CD4-positive, alpha-beta T cell (primary cell): ENCODE measurements around the gene CFI. TPM values are rescaled to one million over a fixed set of nuclear protein-coding genes. Genes with fewer than 3 reads are reported as not detected.

ENCODE experiments used
- ATAC-seq: fragments of 200-7000 bp; cut with Tn5 transposase; one replicate; pipeline ENCODE4 v1.10.0; 2022; ENCODE audit warnings: mild to moderate bottlenecking; ENCODE audit not compliant: poor library complexity
- CTCF ChIA-PET: fragments of 350-600 bp; sonication (Branson Sonifier 250); formaldehyde crosslinking; loops from one replicate; lab custom pipeline; 2021; ENCODE audit warnings: antibody characterized with exemption, inconsistent platforms; lab: Charles Lee
- POLR2A ChIA-PET: fragments of 350-600 bp; sonication (Branson Sonifier 250); formaldehyde crosslinking; loops from one replicate; lab custom pipeline; 2021; ENCODE audit warnings: antibody characterized with exemption, inconsistent platforms; lab: Charles Lee
- DNase-seq, 14 experiments: peaks; one replicate each; pipeline ENCODE4 v3.0.0-alpha.2; 2013 to 2020; ENCODE audit warnings: mixed read lengths in 2 of 14
- H3K27ac ChIP-seq, 2 donors: one replicate each; pipeline versions ENCODE4 v1.5.1 to v1.7.0; 2013; ENCODE audit warnings: low read length in 2 of 2, low read depth in 1 of 2, mild to moderate bottlenecking in 1 of 2
- H3K27me3 ChIP-seq, 2 experiments: 1 replicate in 1 of 2; 2 replicates in 1 of 2; pipeline versions ENCODE4 v1.6.1 to v1.7.0; 2013; ENCODE audit warnings: low read length in 2 of 2, control low read depth in 1 of 2, mild to moderate bottlenecking in 1 of 2, moderate library complexity in 1 of 2; ENCODE audit not compliant: insufficient read depth in 2 of 2, control insufficient read depth in 1 of 2
- H3K36me3 ChIP-seq: one replicate; pipeline ENCODE4 v1.6.1; 2013; ENCODE audit warnings: low read length, control low read depth; ENCODE audit not compliant: insufficient read depth
- H3K4me1 ChIP-seq: one replicate; pipeline ENCODE4 v1.6.1; 2013; ENCODE audit warnings: low read length, control low read depth; ENCODE audit not compliant: insufficient read depth
- H3K4me3 ChIP-seq: one replicate; pipeline ENCODE4 v1.5.1; 2013; ENCODE audit warnings: mild to moderate bottlenecking, low read length, moderate library complexity
- H3K9me3 ChIP-seq, 2 experiments: 1 replicate in 1 of 2; 2 replicates in 1 of 2; pipeline versions ENCODE4 v1.6.1 to v1.7.0; 2013; ENCODE audit warnings: low read length in 2 of 2, mild to moderate bottlenecking in 2 of 2, control low read depth in 1 of 2, moderate library complexity in 1 of 2; ENCODE audit not compliant: control insufficient read depth in 1 of 2, insufficient read depth in 1 of 2
- H3K27ac Mint-ChIP-seq: one replicate; pipeline ENCODE4 v1.8.0; 2020; ENCODE audit warnings: mixed read lengths
- H3K27me3 Mint-ChIP-seq: one replicate; pipeline ENCODE4 v1.8.0; 2021; ENCODE audit warnings: mixed read lengths
- H3K36me3 Mint-ChIP-seq: one replicate; pipeline ENCODE4 v1.8.0; 2021; ENCODE audit warnings: low read depth, mixed read lengths
- H3K4me1 Mint-ChIP-seq: one replicate; pipeline ENCODE4 v1.8.0; 2021; ENCODE audit warnings: low read depth, mixed read lengths
- H3K4me3 Mint-ChIP-seq: one replicate; pipeline ENCODE4 v1.8.0; 2020; ENCODE audit warnings: mild to moderate bottlenecking, mixed read lengths
- H3K9me3 Mint-ChIP-seq: one replicate; pipeline ENCODE4 v1.8.0; 2020; ENCODE audit warnings: mixed read lengths
- CTCF ChIP-seq: fragments of 200-600 bp; IDR thresholded peaks from one replicate; pipeline ENCODE4 v1.8.0; 2022; ENCODE audit warnings: antibody characterized with exemption, mild to moderate bottlenecking
- intact Hi-C, 2 experiments: fragments of 100-400 bp; cut with DNase I in 1 of 2; cut with micrococcal nuclease in 1 of 2; formaldehyde crosslinking; loops; one replicate each; pipeline versions ENCODE4 v1.15.1 to v1.9.0; 2023 to 2025; cut with DNase I, micrococcal nuclease
- total RNA-seq, 174 experiments: library from RNA in 2 of 174; stranded (reverse) in 2 of 174; gene quantifications; one replicate each; pipeline ENCODE4 v1.2.3 and lab custom pipeline; 2021 to 2026

Gene CFI
- total RNA-seq, 2 experiments from 2014 or later: not detected

DNA sequence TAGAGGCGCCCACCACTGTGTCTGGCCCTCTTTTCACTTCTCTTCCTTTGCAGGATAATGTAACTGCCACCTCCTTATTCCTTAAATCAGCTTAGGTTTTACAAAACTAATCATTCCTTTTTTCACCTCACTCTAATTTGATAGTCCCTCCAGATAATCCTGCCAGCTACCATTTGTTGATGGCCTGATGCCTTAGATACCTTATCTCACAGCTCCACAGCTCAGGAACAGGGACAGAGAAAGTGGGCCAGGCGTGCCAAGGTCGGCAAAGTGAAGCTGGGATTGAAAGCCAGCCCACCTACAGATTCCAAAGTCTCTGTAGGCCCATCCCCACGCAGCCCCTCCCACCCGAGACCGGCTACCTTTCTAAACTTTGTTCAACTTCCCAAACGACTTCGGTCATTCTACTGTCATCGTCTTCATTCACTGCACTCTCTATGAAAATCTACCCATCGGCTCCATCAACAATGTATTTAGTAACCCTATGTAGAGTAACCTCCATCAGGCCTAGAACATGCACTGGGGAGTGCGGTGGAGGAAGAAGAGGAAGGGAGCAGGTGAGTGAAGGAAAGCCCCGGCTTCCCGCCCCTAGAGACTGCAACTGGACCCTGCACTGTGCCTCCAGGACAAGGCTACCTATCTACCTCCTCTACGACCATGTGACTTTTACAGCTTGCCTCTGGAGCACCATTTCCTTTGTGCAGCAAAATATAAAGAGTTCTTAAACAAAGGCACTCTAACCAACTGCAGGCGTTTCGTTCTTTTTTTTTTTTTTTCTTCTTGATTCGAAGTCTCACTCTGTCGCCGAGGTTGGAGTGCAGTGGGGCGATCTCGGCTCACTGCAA lies 100.0 kb downstream of the CFI start:
- ChIA-PET CTCF (interaction anchor here (0.6 to 2.0 kb wide), 5 partner anchors 9 to 270 kb away, joined by 3 to 13 read pairs (median 3); partner anchors contain the start of gene PLA2G12A), POLR2A (interaction anchor here (0.5 to 8.2 kb wide), 15 partner anchors 11 to 1982 kb away, joined by 3 to 46 read pairs (median 3); partner anchors contain the start of genes GAR1, MCUB and PAPSS1)
- Histone ChIP-seq H3K36me3 (peaks cover 8% of the 10 kb centered on the region), H3K4me3 (peak overlapping the region; percentile 80), H3K9me3 (no peaks in the 10 kb centered on the region), H3K4me1 (peaks cover 33% of the 10 kb centered on the region), H3K27ac (peak overlapping the region in 1 of 2 donors; percentile 1), H3K27me3 (no peaks in the 10 kb centered on the region)
- Mint-ChIP-seq H3K27me3 (no peaks in the 10 kb centered on the region), H3K27ac (peak overlapping the region; percentile 96), H3K36me3 (peaks cover 44% of the 10 kb centered on the region), H3K9me3 (no peaks in the 10 kb centered on the region), H3K4me1 (peaks cover 58% of the 10 kb centered on the region), H3K4me3 (peak overlapping the region; percentile 97)
- peak in 4 of 14 experiments; percentile 11 to 34 (median 26) for DNase-seq
- peak; percentile 14 for ATAC-seq
- TF ChIP-seq CTCF: no peak
- intact Hi-C loops: loop anchor here (1.0 to 10.0 kb wide), 5 partner anchors 113 to 269 kb away; partner anchors contain the start of genes GAR1 (in 1 of the 2), MCUB (in 1 of the 2) and SEC24B (in 1 of the 2)

DNA sequence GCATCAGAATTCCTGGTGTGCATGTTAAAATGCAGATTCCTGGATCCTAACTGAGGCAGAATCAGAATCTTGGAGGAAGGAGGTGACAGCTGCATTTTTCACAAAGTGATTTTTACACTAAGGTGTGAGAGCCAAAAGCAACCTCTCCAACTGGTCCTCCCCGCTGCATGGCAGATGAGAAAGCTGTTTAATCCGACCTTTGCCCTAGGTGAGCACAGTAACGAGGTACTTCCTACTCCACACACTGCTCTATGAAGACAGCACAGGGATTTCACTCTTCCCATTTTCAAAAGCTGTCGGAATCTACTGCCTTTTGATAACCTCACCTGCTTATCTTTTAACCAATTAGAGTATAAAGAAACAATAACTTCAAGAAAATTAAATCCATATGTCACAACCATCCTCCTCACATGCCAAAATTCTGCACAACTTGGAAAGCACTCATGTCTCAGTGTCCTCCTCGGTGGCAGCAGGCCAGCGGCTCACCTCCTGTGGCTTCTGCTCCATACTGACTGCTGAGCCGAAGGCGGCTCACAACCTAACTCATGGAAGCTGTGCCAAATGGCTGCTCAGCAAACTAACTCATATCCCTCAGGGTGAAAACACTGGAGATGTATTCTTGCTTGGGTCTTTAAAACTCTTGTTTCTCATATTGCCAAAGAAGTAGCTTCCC lies 102.1 kb downstream of the CFI start:
- no peaks in the 10 kb centered on the region for H3K27me3 Mint-ChIP-seq
- CTCF ChIA-PET: interaction anchor here (0.6 to 1.2 kb wide), 2 partner anchors 36 to 266 kb away, joined by 3 to 6 read pairs; partner anchors contain the start of gene SEC24B
- no peak overlapping the region for H3K4me3 ChIP-seq
- no peaks in the 10 kb centered on the region for H3K27me3 ChIP-seq
- intact Hi-C loops: loop anchor here (5.0 to 10.0 kb wide), 2 partner anchors 115 to 267 kb away; partner anchors contain the start of genes GAR1 (in 1 of the 2) and SEC24B (in 1 of the 2)
- peaks cover 67% of the 10 kb centered on the region for H3K4me1 Mint-ChIP-seq
- ATAC-seq: no peak
- peaks cover 14% of the 10 kb centered on the region for H3K36me3 ChIP-seq
- H3K4me3 Mint-ChIP-seq: peak overlapping the region; percentile 11
- TF ChIP-seq CTCF: no peak
- H3K9me3 ChIP-seq: no peaks in the 10 kb centered on the region
- peak overlapping the region in 1 of 2 donors; percentile 14 for H3K27ac ChIP-seq
- peaks cover 56% of the 10 kb centered on the region for H3K36me3 Mint-ChIP-seq
- DNase-seq: no peak
- H3K27ac Mint-ChIP-seq: peak overlapping the region; percentile 96
- peaks cover 33% of the 10 kb centered on the region for H3K4me1 ChIP-seq
- POLR2A ChIA-PET: interaction anchor here (1.2 to 8.2 kb wide), 8 partner anchors 9 to 267 kb away, joined by 3 to 46 read pairs (median 4); partner anchors contain the start of gene MCUB
- H3K9me3 Mint-ChIP-seq: no peaks in the 10 kb centered on the region

DNA sequence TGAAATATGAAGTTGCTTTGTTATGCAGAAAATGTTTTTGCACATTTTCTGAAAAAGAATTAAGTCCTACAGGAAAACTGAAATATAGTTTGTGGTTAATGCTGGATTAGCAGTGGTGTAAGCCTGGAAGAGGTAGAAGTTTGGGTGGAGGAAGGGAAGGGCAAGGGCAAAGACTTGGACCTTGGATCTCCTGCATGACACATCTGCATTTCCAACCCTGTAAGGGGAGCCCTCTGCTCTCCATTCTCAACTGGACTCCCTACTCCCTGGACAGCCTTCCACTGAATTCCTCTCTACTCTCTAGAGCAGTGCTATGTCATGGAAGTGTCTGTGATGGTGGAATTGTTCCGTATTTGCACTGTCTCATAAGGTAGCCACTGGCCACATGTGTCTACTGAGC lies 103.1 kb downstream of the CFI start:
- ChIA-PET POLR2A (interaction anchor here (1.3 to 8.2 kb wide), 2 partner anchors 32 to 139 kb away, joined by 3 to 46 read pairs; partner anchors contain the start of gene MCUB), CTCF (interaction anchor here (1.6 kb wide), 1 partner anchor 265 kb away, joined by 4 read pairs; no protein-coding TSS in a partner anchor)
- DNase-seq (no peak), ATAC-seq (no peak)
- H3K36me3 Mint-ChIP-seq: peaks cover 67% of the 10 kb centered on the region
- Histone ChIP-seq H3K9me3 (no peaks in the 10 kb centered on the region), H3K4me1 (peaks cover 28% of the 10 kb centered on the region), H3K4me3 (no peak overlapping the region), H3K27me3 (no peaks in the 10 kb centered on the region), H3K36me3 (peaks cover 20% of the 10 kb centered on the region), H3K27ac (no peak overlapping the region)
- no peaks in the 10 kb centered on the region for H3K27me3 Mint-ChIP-seq
- intact Hi-C loops: no loop called here
- peaks cover 67% of the 10 kb centered on the region for H3K4me1 Mint-ChIP-seq
- no peaks in the 10 kb centered on the region for H3K9me3 Mint-ChIP-seq
- TF ChIP-seq CTCF: no peak
- H3K4me3 Mint-ChIP-seq: no peak overlapping the region
- peak overlapping the region; percentile 96 for H3K27ac Mint-ChIP-seq
